GM18519 (cell line): ENCODE results near the gene NCS1.

Experiments
- ATAC-seq: cut with Tn5 transposase; IDR thresholded peaks from one replicate; pipeline ENCODE4 v1.9.1; 2021; ENCODE audit warnings: mild to moderate bottlenecking, moderate library complexity; ENCODE audit not compliant: unreplicated experiment, low FRiP score

The NCS1 gene

GRCh38 chr9:130174025-130174424 is 1.8 kb downstream of the NCS1 start:
- ATAC-seq, result no peak

GRCh38 chr9:130174920-130175321 is 2.7 kb downstream of the NCS1 start:
- ATAC-seq, result no peak

GRCh38 chr9:130175355-130175754 is 3.2 kb downstream of the NCS1 start:
- ATAC-seq, result no peak

- no peak for ATAC-seq
Observed at GRCh38 chr9:130176760-130177159, 4.6 kb downstream of the NCS1 start.

GRCh38 chr9:130177898-130178805 is 5.9 kb downstream of the NCS1 start:
- no peak for ATAC-seq

GRCh38 chr9:130179331-130179907 is 7.2 kb downstream of the NCS1 start:
- ATAC-seq, result no peak

- ATAC-seq, result no peak
Observed at GRCh38 chr9:130180516-130180915, 8.3 kb downstream of the NCS1 start.

- no peak for ATAC-seq
Observed at GRCh38 chr9:130181678-130182380, 9.6 kb downstream of the NCS1 start.

- no peak for ATAC-seq
Observed at GRCh38 chr9:130182381-130182909, 10.2 kb downstream of the NCS1 start.

- ATAC-seq, result no peak
Observed at GRCh38 chr9:130183133-130183762, 11.0 kb downstream of the NCS1 start.

- ATAC-seq, result no peak
Observed at GRCh38 chr9:130185017-130185416, 12.8 kb downstream of the NCS1 start.

- ATAC-seq, result no peak
Observed at GRCh38 chr9:130185490-130186031, 13.4 kb downstream of the NCS1 start.

GRCh38 chr9:130186051-130186450 is 13.8 kb downstream of the NCS1 start:
- ATAC-seq, result no peak

GRCh38 chr9:130186839-130187522 is 14.8 kb downstream of the NCS1 start:
- ATAC-seq, result no peak

GRCh38 chr9:130187523-130187846 is 15.3 kb downstream of the NCS1 start:
- ATAC-seq, result no peak

- ATAC-seq, result no peak
Observed at GRCh38 chr9:130188860-130189481, 16.8 kb downstream of the NCS1 start.

- ATAC-seq, result no peak
Observed at GRCh38 chr9:130189840-130190239, 17.6 kb downstream of the NCS1 start.

GRCh38 chr9:130191068-130191748 is 19.0 kb downstream of the NCS1 start:
- no peak for ATAC-seq

GRCh38 chr9:130191749-130192120 is 19.5 kb downstream of the NCS1 start:
- ATAC-seq, result no peak
